HG02759 (cell line): ENCODE measurements around the gene THBS1.
A peak's percentile ranks its signal among the peaks of the same experiment; 100 is the strongest.

Source experiments
- ATAC-seq: cut with Tn5 transposase; IDR thresholded peaks from one replicate; pipeline ENCODE4 v1.9.1; 2021; ENCODE audit warnings: mild to moderate bottlenecking, moderate library complexity; ENCODE audit not compliant: unreplicated experiment

THBS1 gene

GRCh38 chr15:39598958-39599845 is 18.3 kb downstream of the THBS1 start:
- no peak for ATAC-seq

GRCh38 chr15:39599871-39600270 is 19.0 kb downstream of the THBS1 start:
- ATAC-seq: no peak

GRCh38 chr15:39602143-39602542 is 21.3 kb downstream of the THBS1 start:
- ATAC-seq: no peak

- ATAC-seq: no peak
These were observed 24.3 kb downstream of the THBS1 start for GRCh38 chr15:39605146-39605545.

GRCh38 chr15:39608185-39609139 is 27.6 kb downstream of the THBS1 start:
- no peak for ATAC-seq

- no peak for ATAC-seq
These were observed 28.5 kb downstream of the THBS1 start for GRCh38 chr15:39609166-39609916.

GRCh38 chr15:39610665-39611064 is 29.8 kb downstream of the THBS1 start:
- no peak for ATAC-seq

GRCh38 chr15:39613271-39613670 is 32.4 kb downstream of the THBS1 start:
- no peak for ATAC-seq

GRCh38 chr15:39613861-39614260 is 33.0 kb downstream of the THBS1 start:
- ATAC-seq: no peak

GRCh38 chr15:39616731-39617455 is 36.0 kb downstream of the THBS1 start:
- no peak for ATAC-seq

GRCh38 chr15:39618063-39618823 is 37.4 kb downstream of the THBS1 start:
- ATAC-seq: no peak

GRCh38 chr15:39621210-39621609 is 40.3 kb downstream of the THBS1 start:
- ATAC-seq: no peak

GRCh38 chr15:39621976-39622375 is 41.1 kb downstream of the THBS1 start:
- no peak for ATAC-seq

- ATAC-seq: peak; percentile 3
These were observed 42.0 kb downstream of the THBS1 start for GRCh38 chr15:39622660-39623516.

GRCh38 chr15:39623529-39623931 is 42.7 kb downstream of the THBS1 start:
- ATAC-seq: peak; percentile 91

- no peak for ATAC-seq
These were observed 43.9 kb downstream of the THBS1 start for GRCh38 chr15:39624806-39625205.

GRCh38 chr15:39625451-39625850 is 44.6 kb downstream of the THBS1 start:
- no peak for ATAC-seq

GRCh38 chr15:39625856-39626255 is 45.0 kb downstream of the THBS1 start:
- ATAC-seq: no peak
